GM23338 (cell line): ENCODE measurements around the gene SMOC2.
A peak's percentile ranks its signal among the peaks of the same experiment; 100 is the strongest.

Source experiments
- EZH2phosphoT487 ChIP-seq: fragments of 200-600 bp; sonication (generic); IDR thresholded peaks from one replicate; pipeline ENCODE4 v1.8.1; 2018; ENCODE audit warnings: antibody characterized with exemption; ENCODE audit not compliant: unreplicated experiment
- TF ChIP-seq, protein P1 (sequence below), 2 experiments: fragments of 200-600 bp in 1 of 2; sonication (generic) in 1 of 2; conservative IDR thresholded peaks; 2 replicates each; pipeline versions ENCODE4 v1.5.1 to v1.6.1; 2016 to 2017; ENCODE audit warnings: antibody characterized with exemption in 2 of 2, low read depth in 2 of 2, mild to moderate bottlenecking in 2 of 2, moderate library complexity in 1 of 2

GRCh38 chr6:168507297-168507696 is 66.3 kb downstream of the SMOC2 start:
- TF ChIP-seq, protein P1, sequence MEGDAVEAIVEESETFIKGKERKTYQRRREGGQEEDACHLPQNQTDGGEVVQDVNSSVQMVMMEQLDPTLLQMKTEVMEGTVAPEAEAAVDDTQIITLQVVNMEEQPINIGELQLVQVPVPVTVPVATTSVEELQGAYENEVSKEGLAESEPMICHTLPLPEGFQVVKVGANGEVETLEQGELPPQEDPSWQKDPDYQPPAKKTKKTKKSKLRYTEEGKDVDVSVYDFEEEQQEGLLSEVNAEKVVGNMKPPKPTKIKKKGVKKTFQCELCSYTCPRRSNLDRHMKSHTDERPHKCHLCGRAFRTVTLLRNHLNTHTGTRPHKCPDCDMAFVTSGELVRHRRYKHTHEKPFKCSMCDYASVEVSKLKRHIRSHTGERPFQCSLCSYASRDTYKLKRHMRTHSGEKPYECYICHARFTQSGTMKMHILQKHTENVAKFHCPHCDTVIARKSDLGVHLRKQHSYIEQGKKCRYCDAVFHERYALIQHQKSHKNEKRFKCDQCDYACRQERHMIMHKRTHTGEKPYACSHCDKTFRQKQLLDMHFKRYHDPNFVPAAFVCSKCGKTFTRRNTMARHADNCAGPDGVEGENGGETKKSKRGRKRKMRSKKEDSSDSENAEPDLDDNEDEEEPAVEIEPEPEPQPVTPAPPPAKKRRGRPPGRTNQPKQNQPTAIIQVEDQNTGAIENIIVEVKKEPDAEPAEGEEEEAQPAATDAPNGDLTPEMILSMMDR (conservative IDR thresholded peaks at IDR 0.05; ENCODE audit: low read depth in 2 of 2), result peak in 1 of 2 experiments; percentile 24; a peak in 1 of 4 replicates
- no peak for TF ChIP-seq EZH2phosphoT487
